NCI-H510A (cell line): Measurements from ENCODE around the gene GATA2.

Experiments used
- DNase-seq: peaks from one replicate; lab custom pipeline; 2025; lab: John Stamatoyannopoulos, UW

GATA2 gene

DNA sequence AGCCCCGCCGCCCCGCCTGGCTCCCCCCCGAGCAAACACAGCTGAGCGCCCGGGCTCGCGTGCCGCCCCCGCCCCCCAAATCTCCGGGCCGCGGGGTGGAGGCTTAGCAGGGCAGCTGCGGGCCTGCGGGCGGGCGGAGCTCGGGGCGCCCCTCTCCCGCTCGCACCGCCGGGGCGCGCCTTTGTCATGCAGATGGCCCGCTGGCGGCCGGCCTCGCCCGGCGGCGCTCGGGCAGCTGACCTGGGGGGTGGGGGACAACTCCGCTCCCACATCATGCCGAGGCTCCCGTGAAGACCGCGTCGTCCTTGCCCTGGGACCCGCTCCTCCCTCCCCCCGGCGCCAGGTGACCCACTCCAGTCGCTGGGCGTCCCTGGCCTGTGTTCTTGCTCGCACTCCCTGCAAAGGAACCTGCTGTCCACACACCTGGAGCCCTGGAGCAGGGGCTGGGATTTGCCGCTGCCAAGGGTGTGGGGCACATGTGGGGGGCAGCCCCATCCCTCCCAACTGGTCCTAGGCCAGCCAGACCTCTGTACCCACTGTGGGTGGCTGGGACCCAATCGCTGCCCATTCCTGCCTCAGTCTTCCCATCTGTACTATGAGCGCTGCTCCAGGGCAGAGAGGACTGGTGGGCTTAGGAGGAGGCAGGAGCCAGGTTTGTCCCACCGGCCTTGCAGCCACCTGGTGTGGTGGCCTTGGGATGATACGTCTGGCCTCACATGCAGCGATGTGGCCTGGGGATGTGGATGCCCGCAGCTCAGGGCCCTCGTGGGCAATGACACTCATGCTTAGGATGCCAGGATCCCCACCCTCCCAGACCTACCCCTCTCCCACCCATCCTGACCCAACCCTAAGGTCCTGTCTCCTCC is 59.8 kb downstream of the GATA2 start:
- peak; percentile 32 for DNase-seq

- peak; percentile 21 for DNase-seq
Measured at GRCh38 chr3:128432301-128432970, 60.6 kb downstream of the GATA2 start.

- no peak for DNase-seq
Measured at GRCh38 chr3:128431803-128432300, 61.1 kb downstream of the GATA2 start.

GRCh38 chr3:128430731-128431130 is 62.3 kb downstream of the GATA2 start:
- no peak for DNase-seq

- no peak for DNase-seq
Measured at GRCh38 chr3:128430301-128430700, 62.7 kb downstream of the GATA2 start.

- no peak for DNase-seq
Measured at GRCh38 chr3:128429751-128430150, 63.2 kb downstream of the GATA2 start.
